Smooth muscle cell (in vitro differentiated cells): ENCODE results near the gene RICTOR. TPM values are rescaled to one million over a fixed set of nuclear protein-coding genes. Genes with fewer than 3 reads are reported as not detected.

ENCODE experiments used
- DNase-seq: peaks from one replicate; lab custom pipeline; 2025; ENCODE audit not compliant: unreplicated experiment; lab: John Stamatoyannopoulos, UW
- H2AFZ ChIP-seq: fragments of 200-600 bp; sonication (generic); 2 replicates; pipeline ENCODE4 v1.6.0; 2016; ENCODE audit warnings: antibody characterized with exemption, low read depth, mild to moderate bottlenecking
- H3F3A ChIP-seq: fragments of 200-600 bp; sonication (generic); 2 replicates; pipeline ENCODE4 v1.6.0; 2017; ENCODE audit warnings: antibody characterized with exemption, low read depth
- H3K27ac ChIP-seq: fragments of 200-600 bp; sonication (generic); 2 replicates; pipeline ENCODE4 v1.5.1; 2016; ENCODE audit warnings: low read depth, mild to moderate bottlenecking
- H3K27me3 ChIP-seq: fragments of 200-600 bp; sonication (generic); 2 replicates; pipeline ENCODE4 v1.6.1; 2016; ENCODE audit warnings: low read depth, mild to moderate bottlenecking
- H3K36me3 ChIP-seq: fragments of 200-600 bp; sonication (generic); 2 replicates; pipeline ENCODE4 v1.5.1; 2016; ENCODE audit warnings: low read depth
- H3K4me1 ChIP-seq: fragments of 200-600 bp; sonication (generic); 2 replicates; pipeline ENCODE4 v1.5.1; 2016; ENCODE audit warnings: low read depth
- H3K4me2 ChIP-seq: fragments of 200-600 bp; sonication (generic); 2 replicates; pipeline ENCODE4 v1.6.0; 2016; ENCODE audit warnings: mild to moderate bottlenecking
- H3K4me3 ChIP-seq: fragments of 200-600 bp; sonication (generic); 2 replicates; pipeline ENCODE4 v1.5.1; 2016; ENCODE audit warnings: mild to moderate bottlenecking
- H3K79me2 ChIP-seq: fragments of 200-600 bp; sonication (generic); 2 replicates; pipeline ENCODE4 v1.6.0; 2016; ENCODE audit warnings: low read depth, mild to moderate bottlenecking
- H3K9ac ChIP-seq: fragments of 200-600 bp; sonication (generic); 2 replicates; pipeline ENCODE4 v1.6.0; 2016; ENCODE audit warnings: low read depth
- H3K9me3 ChIP-seq: fragments of 200-600 bp; sonication (generic); replicated peaks from 2 replicates; pipeline ENCODE4 v1.5.1; 2016; ENCODE audit warnings: low read depth
- H4K20me1 ChIP-seq: fragments of 200-600 bp; sonication (generic); 2 replicates; pipeline ENCODE4 v1.6.0; 2016; ENCODE audit warnings: low read depth
- WGBS: methylation state at CpG from one replicate; pipeline ENCODE4 v1.1.7; 2016; ENCODE audit warnings: low lambda C conversion rate; 5-methylcytosine and 5-hydroxymethylcytosine counted together
- polyA plus RNA-seq: library from polyadenylated mRNA; unstranded; fragments of >200 nt; fragmentation: Nextera tagmentation; extraction: Ambion mirVana; gene quantifications from 2 replicates; pipeline ENCODE4 v1.2.1, GENCODE V29; 2016
- total RNA-seq: library from RNA; depleted of rRNA; stranded (reverse); fragments of >200 nt; gene quantifications from 2 replicates; pipeline ENCODE4 v1.2.3, GENCODE V29; 2014
- TF ChIP-seq, protein P1 (sequence below): fragments of 200-600 bp; sonication (generic); IDR thresholded peaks from 2 replicates; pipeline ENCODE4 v1.5.1; 2017; ENCODE audit warnings: borderline replicate concordance, mild to moderate bottlenecking, antibody characterized with exemption; ENCODE audit not compliant: insufficient read depth, poor library complexity, severe bottlenecking

The RICTOR gene
- total and polyA plus RNA-seq, 2 experiments from 2014 or later: 3.6 to 30.2 TPM

DNA sequence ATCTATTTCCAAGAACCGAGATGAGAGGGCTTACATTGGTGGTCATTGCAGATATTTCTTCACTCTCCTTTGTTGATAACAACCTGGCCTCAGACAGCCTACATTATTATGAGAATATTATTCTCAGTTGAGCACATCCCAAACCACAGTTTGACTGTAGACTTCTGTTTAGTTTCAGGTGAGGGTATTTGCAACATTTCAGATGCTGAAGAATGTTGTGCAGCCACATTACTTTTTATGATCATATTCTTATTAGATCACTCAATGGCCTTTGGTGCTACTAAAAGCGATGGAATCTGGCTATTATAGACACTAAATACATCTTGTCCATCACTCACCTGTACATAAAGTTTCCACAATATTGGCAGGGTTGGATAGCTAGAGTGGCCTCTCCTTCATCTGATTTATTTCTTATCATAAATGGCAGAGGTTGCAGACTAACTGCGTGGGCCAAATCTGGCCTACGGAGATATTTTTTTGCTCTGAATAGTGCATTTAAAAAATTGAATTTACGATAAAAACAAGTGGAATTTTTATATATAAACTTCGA, 26.2 kb upstream of the RICTOR start:
- no peaks in the 10 kb centered on the region for H3K27me3 ChIP-seq
- no peak overlapping the region for H3K9ac ChIP-seq
- WGBS: 81% methylated on average over 6 of the region's 6 CpGs
- H3K4me3 ChIP-seq: no peak overlapping the region
- H2AFZ ChIP-seq: no peak overlapping the region
- H3K4me2 ChIP-seq: no peak overlapping the region
- H3F3A ChIP-seq: no peaks in the 10 kb centered on the region
- no peaks in the 10 kb centered on the region for H3K4me1 ChIP-seq
- no peaks in the 10 kb centered on the region for H4K20me1 ChIP-seq
- H3K79me2 ChIP-seq: no peaks in the 10 kb centered on the region
- no peaks in the 10 kb centered on the region for H3K36me3 ChIP-seq
- TF ChIP-seq, protein P1, sequence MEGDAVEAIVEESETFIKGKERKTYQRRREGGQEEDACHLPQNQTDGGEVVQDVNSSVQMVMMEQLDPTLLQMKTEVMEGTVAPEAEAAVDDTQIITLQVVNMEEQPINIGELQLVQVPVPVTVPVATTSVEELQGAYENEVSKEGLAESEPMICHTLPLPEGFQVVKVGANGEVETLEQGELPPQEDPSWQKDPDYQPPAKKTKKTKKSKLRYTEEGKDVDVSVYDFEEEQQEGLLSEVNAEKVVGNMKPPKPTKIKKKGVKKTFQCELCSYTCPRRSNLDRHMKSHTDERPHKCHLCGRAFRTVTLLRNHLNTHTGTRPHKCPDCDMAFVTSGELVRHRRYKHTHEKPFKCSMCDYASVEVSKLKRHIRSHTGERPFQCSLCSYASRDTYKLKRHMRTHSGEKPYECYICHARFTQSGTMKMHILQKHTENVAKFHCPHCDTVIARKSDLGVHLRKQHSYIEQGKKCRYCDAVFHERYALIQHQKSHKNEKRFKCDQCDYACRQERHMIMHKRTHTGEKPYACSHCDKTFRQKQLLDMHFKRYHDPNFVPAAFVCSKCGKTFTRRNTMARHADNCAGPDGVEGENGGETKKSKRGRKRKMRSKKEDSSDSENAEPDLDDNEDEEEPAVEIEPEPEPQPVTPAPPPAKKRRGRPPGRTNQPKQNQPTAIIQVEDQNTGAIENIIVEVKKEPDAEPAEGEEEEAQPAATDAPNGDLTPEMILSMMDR: no peak
- H3K27ac ChIP-seq: peak overlapping the region; percentile 44
- no peak for DNase-seq
- no peaks in the 10 kb centered on the region for H3K9me3 ChIP-seq

DNA sequence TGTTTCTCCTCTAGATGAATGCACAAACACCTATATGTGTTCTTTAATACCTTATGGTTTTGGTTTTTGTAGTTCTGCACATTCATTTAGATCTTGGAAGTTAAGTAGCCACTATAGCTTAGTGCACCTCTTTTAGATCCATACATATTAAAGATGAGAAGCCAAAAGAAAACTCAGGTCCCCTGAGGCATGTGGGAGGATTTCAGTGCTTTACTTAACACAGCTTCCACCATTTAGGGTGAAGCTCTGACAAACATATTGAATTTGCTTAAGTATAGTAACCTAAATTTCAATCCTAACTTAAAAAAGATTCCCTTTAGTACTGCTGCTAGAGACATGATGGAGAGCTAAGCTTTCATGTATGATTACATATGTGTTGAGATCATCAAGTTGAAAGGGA, 25.6 kb upstream of the RICTOR start:
- Histone ChIP-seq H3K9ac (no peak overlapping the region), H3K4me2 (no peak overlapping the region), H3K4me1 (no peaks in the 10 kb centered on the region), H3K36me3 (no peaks in the 10 kb centered on the region), H3K79me2 (no peaks in the 10 kb centered on the region), H3K27ac (peak overlapping the region; percentile 44), H3K27me3 (no peaks in the 10 kb centered on the region), H3K4me3 (no peak overlapping the region), H4K20me1 (no peaks in the 10 kb centered on the region), H2AFZ (no peak overlapping the region), H3F3A (no peaks in the 10 kb centered on the region), H3K9me3 (no peaks in the 10 kb centered on the region)
- TF ChIP-seq, protein P1: no peak
- no peak for DNase-seq

DNA sequence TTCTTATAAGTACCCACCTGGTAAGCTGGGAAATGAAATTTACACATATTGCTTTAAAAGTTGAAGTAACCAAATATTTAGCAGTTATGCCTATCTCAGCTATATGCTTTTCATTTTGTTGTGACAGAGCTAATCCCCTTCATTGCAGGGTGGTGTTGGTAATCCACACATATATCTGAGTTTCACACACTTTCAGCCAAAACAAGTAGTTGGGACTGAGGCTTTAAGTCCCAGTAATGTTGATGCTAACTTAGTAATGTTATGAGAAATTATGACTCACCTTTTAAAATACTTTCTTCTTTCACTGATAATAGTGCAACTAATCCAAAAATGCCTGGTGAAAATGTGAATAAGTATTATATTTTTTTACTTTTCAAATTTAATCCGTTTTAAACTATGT, 19.2 kb upstream of the RICTOR start:
- H2AFZ ChIP-seq: no peak overlapping the region
- H3K4me1 ChIP-seq: peaks cover 6% of the 10 kb centered on the region
- H3K4me3 ChIP-seq: no peak overlapping the region
- H4K20me1 ChIP-seq: no peaks in the 10 kb centered on the region
- no peaks in the 10 kb centered on the region for H3K79me2 ChIP-seq
- peak overlapping the region; percentile 59 for H3K27ac ChIP-seq
- H3K9me3 ChIP-seq: no peaks in the 10 kb centered on the region
- no peaks in the 10 kb centered on the region for H3F3A ChIP-seq
- H3K4me2 ChIP-seq: peak overlapping the region; percentile 38
- TF ChIP-seq, protein P1: no peak
- H3K27me3 ChIP-seq: no peaks in the 10 kb centered on the region
- WGBS: 70% methylated on average over 1 of the region's 1 CpG
- H3K9ac ChIP-seq: no peak overlapping the region
- H3K36me3 ChIP-seq: no peaks in the 10 kb centered on the region
- DNase-seq: no peak
